OCI-LY1 (cell line): ENCODE data around the gene RPRD1A.
"Not testable (repeated sequence)": the region's sequence is repeated elsewhere in the genome, so short reads cannot be mapped to it uniquely, and the experiment has no call there.

Experiments
- CTCF ChIP-seq: fragments of 200-600 bp; sonication (generic), shearing (Covaris generic); IDR thresholded peaks from 2 replicates; pipeline ENCODE4 v1.5.1; 2017; ENCODE audit warnings: mild to moderate bottlenecking, antibody characterized with exemption, low read length, moderate library complexity, mixed read lengths
- EZH2 ChIP-seq: fragments of 200-600 bp; sonication (generic), shearing (Covaris generic); IDR thresholded peaks from 2 replicates; pipeline ENCODE4 v1.8.0; 2017; ENCODE audit warnings: borderline replicate concordance, mixed run types, mild to moderate bottlenecking, antibody characterized with exemption, low read length, moderate library complexity, mixed read lengths

DNA sequence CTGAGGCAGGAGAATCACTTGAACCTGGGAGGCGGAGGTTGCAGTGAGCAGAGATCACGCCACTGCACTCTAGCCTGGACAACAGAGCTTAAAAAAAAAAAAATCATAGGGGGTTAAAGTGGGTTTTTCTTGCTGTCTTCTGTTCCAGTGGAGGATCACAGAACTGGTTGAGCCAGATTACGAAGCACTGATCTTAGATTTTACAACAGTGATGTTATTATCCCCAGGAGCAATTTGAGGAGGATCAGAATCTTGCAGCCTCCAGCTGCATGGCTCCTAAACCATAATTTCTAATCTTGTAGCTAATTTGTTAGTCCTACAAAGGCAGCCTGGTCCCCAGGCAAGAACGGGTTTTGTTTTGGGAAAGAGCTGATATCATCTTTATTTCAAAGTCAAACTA is 99.5 kb downstream of the RPRD1A start:
- TF ChIP-seq CTCF, EZH2: not testable (repeated sequence)
